HepG2 (cell line): ENCODE data around the gene MON1A. TPM values are rescaled to one million over a fixed set of nuclear protein-coding genes. Genes with fewer than 3 reads are reported as not detected.

ENCODE experiments used
- ATAC-seq: fragments of 200-7000 bp; cut with Tn5 transposase; 3 replicates; pipeline ENCODE4 v1.9.1; 2020; ENCODE audit warnings: mild to moderate bottlenecking, moderate library complexity
- BruUV-seq: library from RNA; stranded (reverse); fragments of 400-500 nt; replicated peaks from 2 replicates; lab custom pipeline; 2021; lab: Mats Ljungman, UMichigan
- CTCF ChIA-PET: fragments of 300-600 bp; formaldehyde crosslinking; extraction: SDS; loops from one replicate; lab custom pipeline; 2021; ENCODE audit warnings: low total read pairs, inconsistent platforms, low intra/inter-chr PET ratio; lab: Yijun Ruan, JAX
- POLR2A ChIA-PET: fragments of 350-600 bp; sonication (Branson Sonifier 250); formaldehyde crosslinking; loops from one replicate; lab custom pipeline; 2020; ENCODE audit warnings: antibody characterized with exemption, inconsistent platforms; lab: Yijun Ruan, JAX
- DNase-seq: peaks from one replicate; pipeline ENCODE4 v3.0.0-alpha.2; 2015; ENCODE audit warnings: low spot score
- FAIRE-seq: peaks from 3 replicates; lab custom pipeline; 2011; peaks lifted over from hg19 to GRCh38; lab: Jason Lieb, UNC
- H2AFZ ChIP-seq: one replicate; pipeline ENCODE4 v1.6.1; 2011; ENCODE audit warnings: low read length, inconsistent platforms
- H3K27ac ChIP-seq: fragments of 300-600 bp; 3 replicates; pipeline ENCODE4 v1.8.0; 2011; ENCODE audit warnings: mixed run types, mild to moderate bottlenecking, mixed read lengths, low read length, inconsistent platforms; ENCODE audit not compliant: insufficient read depth; ENCODE audit errors: extremely low read length
- H3K27me3 ChIP-seq, 2 experiments: fragments of 200-600 bp in 1 of 2; 2 replicates in 1 of 2; 3 replicates in 1 of 2; pipeline versions ENCODE4 v1.6.0 to v1.8.0; 2011; ENCODE audit warnings: low read length in 2 of 2, mild to moderate bottlenecking in 2 of 2, moderate library complexity in 2 of 2, inconsistent platforms in 1 of 2; ENCODE audit not compliant: insufficient read depth in 2 of 2, control insufficient read depth in 1 of 2
- H3K36me3 ChIP-seq, 2 experiments: fragments of 200-600 bp in 1 of 2; replicated peaks in 1 of 2; 2 replicates in 1 of 2; 3 replicates in 1 of 2; pipeline versions ENCODE4 v1.5.1 to v1.8.0; 2011; ENCODE audit warnings: low read length in 2 of 2, inconsistent platforms in 1 of 2; ENCODE audit not compliant: insufficient read depth in 2 of 2, control insufficient read depth in 1 of 2
- H3K4me1 ChIP-seq: 2 replicates; pipeline ENCODE4 v1.5.1; 2012; ENCODE audit warnings: low read length, inconsistent platforms; ENCODE audit not compliant: insufficient read depth
- H3K4me2 ChIP-seq: 2 replicates; pipeline ENCODE4 v1.6.0; 2011; ENCODE audit warnings: low read depth, low read length, inconsistent platforms
- H3K4me3 ChIP-seq, 3 experiments: fragments of 200-600 bp in 1 of 3; sonication (generic), shearing (Covaris generic) in 1 of 3; replicated peaks in 1 of 3; 2 replicates each; pipeline ENCODE4 v1.5.1; 2011 to 2016; ENCODE audit warnings: low read length in 3 of 3, inconsistent platforms in 2 of 3, low read depth in 2 of 3, mild to moderate bottlenecking in 2 of 3, control low read depth in 1 of 3, mixed read lengths in 1 of 3; ENCODE audit not compliant: insufficient read depth in 1 of 3
- H3K79me2 ChIP-seq: one replicate; pipeline ENCODE4 v1.6.1; 2011; ENCODE audit warnings: low read length, inconsistent platforms; ENCODE audit not compliant: insufficient read depth
- H3K9ac ChIP-seq: 2 replicates; pipeline ENCODE4 v1.6.0; 2011; ENCODE audit warnings: mild to moderate bottlenecking, low read depth, low read length, inconsistent platforms; ENCODE audit not compliant: insufficient read depth
- H3K9me3 ChIP-seq: 2 replicates; pipeline ENCODE4 v1.5.1; 2012; ENCODE audit warnings: mild to moderate bottlenecking, low read length
- H4K20me1 ChIP-seq: 2 replicates; pipeline ENCODE4 v1.6.0; 2011; ENCODE audit warnings: inconsistent platforms, mild to moderate bottlenecking, low read length, moderate library complexity; ENCODE audit not compliant: insufficient read depth
- ATF7-NPFF ChIP-seq: sonication (generic); formaldehyde crosslinking; IDR thresholded peaks from 2 replicates; pipeline ENCODE4 v1.8.1; 2023; ENCODE audit warnings: mild to moderate bottlenecking, low read depth, missing genetic modification reagents, moderate library complexity
- CBX2 ChIP-seq, 2 experiments: fragments of 200-600 bp in 1 of 2; sonication (generic); formaldehyde crosslinking in 1 of 2; IDR thresholded peaks; 2 replicates each; pipeline versions ENCODE4 v1.7.0 to v1.8.1; 2018 to 2022; ENCODE audit warnings: low read depth in 2 of 2, low read length in 1 of 2, mild to moderate bottlenecking in 1 of 2, missing genetic modification reagents in 1 of 2
- MIER3 ChIP-seq: IDR thresholded peaks from 2 replicates; pipeline ENCODE4 v1.6.1; 2016; ENCODE audit warnings: missing compliant biosample characterization, borderline replicate concordance
- MTF1 ChIP-seq: sonication (generic); formaldehyde crosslinking; IDR thresholded peaks from 2 replicates; pipeline ENCODE4 v1.5.0; 2020; ENCODE audit warnings: missing genetic modification reagents
- NFIC ChIP-seq: IDR thresholded peaks from 2 replicates; pipeline ENCODE4 v1.6.1; 2012; ENCODE audit warnings: mild to moderate bottlenecking, low read length, inconsistent platforms
- POLR2AphosphoS5 ChIP-seq: IDR thresholded peaks from 2 replicates; pipeline ENCODE4 v1.6.1; 2012; ENCODE audit warnings: low read depth, low read length
- ZBTB38 ChIP-seq: sonication (generic); formaldehyde crosslinking; IDR thresholded peaks from 2 replicates; pipeline ENCODE4 v1.5.1; 2020; ENCODE audit warnings: mild to moderate bottlenecking, missing genetic modification reagents
- ZNF234 ChIP-seq: sonication (generic); formaldehyde crosslinking; conservative IDR thresholded peaks from 2 replicates; pipeline ENCODE4 v1.5.1; 2020; ENCODE audit warnings: mild to moderate bottlenecking, missing genetic modification reagents
- ZNF652 ChIP-seq: IDR thresholded peaks from 2 replicates; pipeline ENCODE4 v1.6.1; 2016; ENCODE audit warnings: low read depth, borderline replicate concordance
- WGBS: methylation state at CpG from one replicate; pipeline ENCODE4 v1.1.6; 2017; ENCODE audit warnings: low lambda C conversion rate; 5-methylcytosine and 5-hydroxymethylcytosine counted together
- in situ Hi-C: cut with HindIII; loops from 2 replicates; pipeline ENCODE4 v1.10.0; 2017; ENCODE audit warnings: low pct_unique_long_range_greater_than_20kb; ENCODE audit not compliant: extremely low pct_ligation_motif_present
- intact Hi-C: fragments of 100-400 bp; cut with micrococcal nuclease; formaldehyde crosslinking; loops from one replicate; pipeline ENCODE4 v1.10.0; 2022; ENCODE audit not compliant: unreplicated experiment
- polyA plus RNA-seq, 8 experiments: library from polyadenylated mRNA; depleted of rRNA in 3 of 8; stranded (reverse) in 7 of 8; unstranded in 1 of 8; fragments of >200 nt; fragmentation: Illumina TruSeq in 4 of 8; extraction: Trizol in 4 of 8; gene quantifications; 2 replicates each; pipeline versions ENCODE4 v1.2.1 to v1.2.3, GENCODE V29; 2011 to 2016; ENCODE audit warnings: low read depth in 4 of 8, missing spikeins in 1 of 8, mixed read lengths in 1 of 8; ENCODE audit not compliant: insufficient read depth in 1 of 8
- total RNA-seq, 5 experiments: library from RNA; depleted of rRNA; stranded (reverse); fragments of >200 nt; fragmentation: Illumina TruSeq; extraction: Trizol; gene quantifications; 2 replicates each; pipeline ENCODE4 v1.2.3, GENCODE V29; 2016; ENCODE audit warnings: low read depth in 1 of 5
- TF ChIP-seq, protein P1 (sequence below): sonication (generic); formaldehyde crosslinking; IDR thresholded peaks from 2 replicates; pipeline ENCODE4 v1.5.0; 2020; ENCODE audit warnings: missing genetic modification reagents
- TF ChIP-seq, protein P2 (sequence below): sonication (generic); formaldehyde crosslinking; IDR thresholded peaks from one replicate; pipeline ENCODE4 v1.5.1; 2020; ENCODE audit warnings: mild to moderate bottlenecking, missing genetic modification reagents; ENCODE audit errors: not compliant biosample characterization

The MON1A gene
- total and polyA plus RNA-seq, 2 of the 13 experiments (the other 11 are each of a cell fraction or from before 2014, with no cell fraction given) = 4.6 to 9.0 TPM

DNA sequence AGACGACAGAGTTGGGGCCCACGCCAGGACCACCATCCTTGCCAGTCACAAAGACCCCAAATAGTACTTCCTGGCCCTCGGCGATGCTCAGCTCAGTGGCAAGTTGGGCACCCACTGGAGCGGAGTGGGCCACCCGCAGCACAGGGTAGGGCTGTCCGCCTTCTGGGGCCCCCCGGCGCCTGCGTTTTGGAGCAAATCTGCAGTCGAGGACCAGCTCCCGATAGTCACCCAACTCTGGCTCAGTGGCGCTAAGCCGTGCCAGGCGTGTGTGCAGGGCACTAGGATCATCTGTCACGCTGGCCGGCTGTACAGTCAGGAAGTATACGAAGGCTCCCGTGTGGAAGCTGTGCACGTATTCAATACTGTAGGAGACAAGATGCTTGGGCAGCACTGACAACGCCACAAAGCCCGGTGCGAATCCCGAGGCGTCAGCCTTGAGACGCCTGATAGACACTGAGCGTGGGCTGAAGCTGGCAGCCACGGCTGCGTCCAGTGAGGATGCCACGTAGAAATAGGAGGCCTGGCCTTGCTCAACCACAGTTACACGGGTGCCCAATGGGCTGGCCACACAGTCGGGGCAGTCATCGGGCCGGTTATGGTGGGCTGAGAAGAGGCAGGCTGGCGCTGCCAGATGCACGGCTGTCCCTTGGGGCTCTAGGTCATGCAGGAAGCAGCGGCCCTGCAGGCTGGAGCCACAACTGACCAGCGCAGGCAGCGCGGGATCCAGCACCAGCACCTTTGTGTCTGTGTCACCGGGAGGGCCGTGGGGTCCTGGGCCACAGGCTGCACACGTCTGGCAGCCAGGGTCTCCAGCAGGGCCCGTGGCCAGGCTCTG, 26.9 kb downstream of the MON1A start:
- intact Hi-C loops = no loop called here
- no peaks in the 10 kb centered on the region for H4K20me1 ChIP-seq
- H3K4me1 ChIP-seq = peaks cover 43% of the 10 kb centered on the region
- H3K79me2 ChIP-seq = no peaks in the 10 kb centered on the region
- no peak overlapping the region for H3K4me2 ChIP-seq
- no TSS peak for BruUV-seq
- H3K4me3 ChIP-seq = no peak overlapping the region; a peak in 1 of 6 replicates
- H3K27me3 ChIP-seq = 0 out of 5 replicates have a peak, but pooled peaks cover 0 to 1% of the 10 kb centered on the region in 2 experiments
- ChIA-PET CTCF (no interaction called here), POLR2A (interaction anchor here (1.0 to 1.5 kb wide), 2 partner anchors 35 to 37 kb away, joined by 3 read pairs; partner anchors contain the start of gene RBM6)
- H3K9me3 ChIP-seq = no peaks in the 10 kb centered on the region
- no peaks in the 10 kb centered on the region for H3K36me3 ChIP-seq
- WGBS = 75% methylated on average over 15 of the region's 44 CpGs
- no peak overlapping the region for H3K27ac ChIP-seq
- DNase-seq = no peak
- TF ChIP-seq, protein P1, sequence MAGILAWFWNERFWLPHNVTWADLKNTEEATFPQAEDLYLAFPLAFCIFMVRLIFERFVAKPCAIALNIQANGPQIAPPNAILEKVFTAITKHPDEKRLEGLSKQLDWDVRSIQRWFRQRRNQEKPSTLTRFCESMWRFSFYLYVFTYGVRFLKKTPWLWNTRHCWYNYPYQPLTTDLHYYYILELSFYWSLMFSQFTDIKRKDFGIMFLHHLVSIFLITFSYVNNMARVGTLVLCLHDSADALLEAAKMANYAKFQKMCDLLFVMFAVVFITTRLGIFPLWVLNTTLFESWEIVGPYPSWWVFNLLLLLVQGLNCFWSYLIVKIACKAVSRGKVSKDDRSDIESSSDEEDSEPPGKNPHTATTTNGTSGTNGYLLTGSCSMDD (CRISPR knock-in tag) = no peak
- TF ChIP-seq ZNF652 (CRISPR knock-in tag) = no peak
- no peak for TF ChIP-seq ZNF234 (CRISPR knock-in tag)
- TF ChIP-seq MIER3 = no peak
- TF ChIP-seq POLR2AphosphoS5 = no peak
- no peak for TF ChIP-seq ATF7-NPFF (CRISPR knock-in tag)
- TF ChIP-seq, protein P2, sequence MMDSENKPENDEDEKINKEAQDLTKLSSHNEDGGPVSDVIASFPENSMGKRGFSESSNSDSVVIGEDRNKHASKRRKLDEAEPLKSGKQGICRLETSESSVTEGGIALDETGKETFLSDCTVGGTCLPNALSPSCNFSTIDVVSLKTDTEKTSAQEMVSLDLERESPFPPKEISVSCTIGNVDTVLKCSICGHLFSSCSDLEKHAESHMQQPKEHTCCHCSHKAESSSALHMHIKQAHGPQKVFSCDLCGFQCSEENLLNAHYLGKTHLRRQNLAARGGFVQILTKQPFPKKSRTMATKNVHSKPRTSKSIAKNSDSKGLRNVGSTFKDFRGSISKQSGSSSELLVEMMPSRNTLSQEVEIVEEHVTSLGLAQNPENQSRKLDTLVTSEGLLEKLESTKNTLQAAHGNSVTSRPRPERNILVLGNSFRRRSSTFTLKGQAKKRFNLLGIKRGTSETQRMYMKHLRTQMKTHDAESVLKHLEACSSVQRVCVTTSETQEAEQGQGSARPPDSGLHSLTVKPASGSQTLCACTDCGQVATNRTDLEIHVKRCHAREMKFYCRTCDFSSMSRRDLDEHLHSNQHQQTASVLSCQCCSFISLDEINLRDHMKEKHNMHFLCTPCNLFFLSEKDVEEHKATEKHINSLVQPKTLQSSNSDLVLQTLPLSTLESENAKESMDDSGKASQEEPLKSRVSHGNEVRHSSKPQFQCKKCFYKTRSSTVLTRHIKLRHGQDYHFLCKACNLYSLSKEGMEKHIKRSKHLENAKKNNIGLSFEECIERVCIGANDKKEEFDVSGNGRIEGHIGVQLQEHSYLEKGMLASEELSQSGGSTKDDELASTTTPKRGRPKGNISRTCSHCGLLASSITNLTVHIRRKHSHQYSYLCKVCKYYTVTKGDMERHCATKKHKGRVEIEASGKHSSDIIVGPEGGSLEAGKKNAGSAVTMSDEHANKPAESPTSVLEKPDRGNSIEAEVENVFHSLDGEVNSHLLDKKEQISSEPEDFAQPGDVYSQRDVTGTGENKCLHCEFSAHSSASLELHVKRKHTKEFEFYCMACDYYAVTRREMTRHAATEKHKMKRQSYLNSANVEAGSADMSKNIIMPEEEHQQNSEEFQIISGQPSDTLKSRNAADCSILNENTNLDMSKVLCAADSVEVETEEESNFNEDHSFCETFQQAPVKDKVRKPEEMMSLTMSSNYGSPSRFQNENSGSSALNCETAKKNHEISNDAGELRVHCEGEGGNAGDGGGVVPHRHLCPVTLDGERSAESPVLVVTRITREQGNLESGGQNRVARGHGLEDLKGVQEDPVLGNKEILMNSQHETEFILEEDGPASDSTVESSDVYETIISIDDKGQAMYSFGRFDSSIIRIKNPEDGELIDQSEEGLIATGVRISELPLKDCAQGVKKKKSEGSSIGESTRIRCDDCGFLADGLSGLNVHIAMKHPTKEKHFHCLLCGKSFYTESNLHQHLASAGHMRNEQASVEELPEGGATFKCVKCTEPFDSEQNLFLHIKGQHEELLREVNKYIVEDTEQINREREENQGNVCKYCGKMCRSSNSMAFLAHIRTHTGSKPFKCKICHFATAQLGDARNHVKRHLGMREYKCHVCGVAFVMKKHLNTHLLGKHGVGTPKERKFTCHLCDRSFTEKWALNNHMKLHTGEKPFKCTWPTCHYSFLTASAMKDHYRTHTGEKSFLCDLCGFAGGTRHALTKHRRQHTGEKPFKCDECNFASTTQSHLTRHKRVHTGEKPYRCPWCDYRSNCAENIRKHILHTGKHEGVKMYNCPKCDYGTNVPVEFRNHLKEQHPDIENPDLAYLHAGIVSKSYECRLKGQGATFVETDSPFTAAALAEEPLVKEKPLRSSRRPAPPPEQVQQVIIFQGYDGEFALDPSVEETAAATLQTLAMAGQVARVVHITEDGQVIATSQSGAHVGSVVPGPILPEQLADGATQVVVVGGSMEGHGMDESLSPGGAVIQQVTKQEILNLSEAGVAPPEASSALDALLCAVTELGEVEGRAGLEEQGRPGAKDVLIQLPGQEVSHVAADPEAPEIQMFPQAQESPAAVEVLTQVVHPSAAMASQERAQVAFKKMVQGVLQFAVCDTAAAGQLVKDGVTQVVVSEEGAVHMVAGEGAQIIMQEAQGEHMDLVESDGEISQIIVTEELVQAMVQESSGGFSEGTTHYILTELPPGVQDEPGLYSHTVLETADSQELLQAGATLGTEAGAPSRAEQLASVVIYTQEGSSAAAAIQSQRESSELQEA = no peak
- no peak for TF ChIP-seq NFIC
- TF ChIP-seq ZBTB38 (CRISPR knock-in tag) = no peak
- TF ChIP-seq CBX2 (IDR thresholded peaks at IDR 0.05; ENCODE audit: low read depth, low read length) = no peak
- no peak for TF ChIP-seq CBX2 (CRISPR knock-in tag; IDR thresholded peaks at IDR 0.05; ENCODE audit: low read depth)
- no peak for TF ChIP-seq MTF1 (CRISPR knock-in tag)
- peak; percentile 4 for ATAC-seq
- in situ Hi-C loops = loop anchor here (10.0 kb wide), 1 partner anchor 98 kb away; the partner anchor contains the start of gene INKA1
- H3K9ac ChIP-seq = no peak overlapping the region
- FAIRE-seq = no peak
- no peak overlapping the region for H2AFZ ChIP-seq
